B cell (primary cell): Measurements from ENCODE around the gene GSTA4. TPM values are rescaled to one million over a fixed set of nuclear protein-coding genes. Genes with fewer than 3 reads are reported as not detected.

Experiments used
- ATAC-seq: fragments of 200-7000 bp; cut with Tn5 transposase; one replicate; pipeline ENCODE4 v1.10.0; 2021; ENCODE audit warnings: low read depth, mild to moderate bottlenecking, moderate number of reproducible peaks, moderate library complexity
- CTCF ChIA-PET: fragments of 350-600 bp; sonication (Branson Sonifier 250); formaldehyde crosslinking; loops from one replicate; lab custom pipeline; 2021; ENCODE audit warnings: antibody characterized with exemption, inconsistent platforms; lab: Charles Lee
- POLR2A ChIA-PET: fragments of 350-600 bp; sonication (Branson Sonifier 250); formaldehyde crosslinking; loops from one replicate; lab custom pipeline; 2021; ENCODE audit warnings: antibody characterized with exemption; lab: Charles Lee
- DNase-seq: peaks from one replicate; pipeline ENCODE4 v3.0.0; 2013
- H2AFZ ChIP-seq: 2 replicates; pipeline ENCODE4 v1.6.1; 2012; ENCODE audit warnings: mild to moderate bottlenecking, low read depth, low read length; ENCODE audit not compliant: insufficient read depth, poor library complexity, severe bottlenecking
- H3K27ac ChIP-seq, 2 donors: 1 replicate in 1 of 2; 2 replicates in 1 of 2; pipeline ENCODE4 v1.5.1; 2012 to 2013; ENCODE audit warnings: low read length in 2 of 2, mild to moderate bottlenecking in 2 of 2, moderate library complexity in 1 of 2
- H3K27me3 ChIP-seq, 4 experiments: fragments of 200-600 bp in 1 of 4; sonication (generic) in 1 of 4; replicated peaks in 1 of 4; 1 replicate in 2 of 4; 2 replicates in 2 of 4; pipeline versions ENCODE4 v1.6.1 to v1.7.0; 2013 to 2016; ENCODE audit warnings: low read length in 3 of 4, mild to moderate bottlenecking in 2 of 4, mixed read lengths in 1 of 4, moderate library complexity in 1 of 4; ENCODE audit not compliant: insufficient read depth in 4 of 4, control insufficient read depth in 3 of 4; ENCODE audit errors: control extremely low read depth in 1 of 4
- H3K36me3 ChIP-seq, 2 experiments: replicated peaks in 1 of 2; 1 replicate in 1 of 2; 2 replicates in 1 of 2; pipeline versions ENCODE4 v1.6.1 to v1.7.1; 2013; ENCODE audit warnings: low read length in 1 of 2; ENCODE audit not compliant: insufficient read depth in 2 of 2, control insufficient read depth in 1 of 2; ENCODE audit errors: control extremely low read depth in 1 of 2, extremely low read depth in 1 of 2
- H3K4me1 ChIP-seq, 2 donors: fragments of 200-600 bp in 1 of 2; sonication (generic) in 1 of 2; 1 replicate in 1 of 2; 2 replicates in 1 of 2; pipeline versions ENCODE4 v1.5.1 to v1.6.1; 2013 to 2017; ENCODE audit warnings: low read length in 2 of 2; ENCODE audit not compliant: control insufficient read depth in 2 of 2, insufficient read depth in 2 of 2
- H3K4me2 ChIP-seq: replicated peaks from 2 replicates; pipeline ENCODE3; 2012; ENCODE audit warnings: mild to moderate bottlenecking, low read depth, low read length; ENCODE audit not compliant: poor library complexity, severe bottlenecking
- H3K4me3 ChIP-seq, 5 experiments: fragments of 200-600 bp in 1 of 5; sonication (generic) in 1 of 5; 1 replicate in 3 of 5; 2 replicates in 2 of 5; pipeline versions ENCODE4 v1.5.1 to v1.7.0; 2011 to 2016; ENCODE audit warnings: low read length in 4 of 5, mild to moderate bottlenecking in 4 of 5, low read depth in 2 of 5, control low read depth in 1 of 5, moderate library complexity in 1 of 5; ENCODE audit not compliant: insufficient read depth in 1 of 5; ENCODE audit errors: control extremely low read depth in 1 of 5, extremely low read depth in 1 of 5
- H3K79me2 ChIP-seq: fragments of 200-600 bp; sonication (generic); one replicate; pipeline ENCODE4 v1.6.0; 2016; ENCODE audit warnings: low read length; ENCODE audit not compliant: control insufficient read depth, insufficient read depth
- H3K9ac ChIP-seq: fragments of 200-600 bp; sonication (generic); 2 replicates; pipeline ENCODE4 v1.6.1; 2017; ENCODE audit warnings: mild to moderate bottlenecking, low read length, moderate library complexity
- H3K9me3 ChIP-seq, 3 donors: one replicate each; pipeline versions ENCODE4 v1.6.1 to v1.7.1; 2013; ENCODE audit warnings: low read length in 2 of 3; ENCODE audit not compliant: control insufficient read depth in 2 of 3, insufficient read depth in 1 of 3; ENCODE audit errors: control extremely low read depth in 1 of 3
- H4K20me1 ChIP-seq: 2 replicates; pipeline ENCODE4 v1.6.0; 2012; ENCODE audit warnings: mild to moderate bottlenecking, low read length; ENCODE audit not compliant: insufficient read depth, control insufficient read depth, poor library complexity, severe bottlenecking
- H3K27ac Mint-ChIP-seq: one replicate; pipeline ENCODE4 v1.8.0; 2021; ENCODE audit warnings: mixed read lengths
- H3K27me3 Mint-ChIP-seq: one replicate; pipeline ENCODE4 v1.8.0; 2021; ENCODE audit warnings: mixed read lengths
- H3K4me1 Mint-ChIP-seq: one replicate; pipeline ENCODE4 v1.8.0; 2021; ENCODE audit warnings: mixed read lengths
- H3K4me3 Mint-ChIP-seq: one replicate; pipeline ENCODE4 v1.8.0; 2021; ENCODE audit warnings: mixed read lengths
- H3K9me3 Mint-ChIP-seq: one replicate; pipeline ENCODE4 v1.8.0; 2022; ENCODE audit warnings: mixed read lengths; ENCODE audit not compliant: insufficient read depth
- EZH2 ChIP-seq: IDR thresholded peaks from 2 replicates; pipeline ENCODE4 v1.6.1; 2012; ENCODE audit warnings: borderline replicate concordance, low read depth, mild to moderate bottlenecking, moderate library complexity, low read length; ENCODE audit not compliant: insufficient read depth, poor library complexity, severe bottlenecking
- WGBS: methylation state at CpG from one replicate; pipeline ENCODE4 v1.1.5; 2013; ENCODE audit warnings: missing lambda C conversion rate; ENCODE audit not compliant: insufficient coverage; 5-methylcytosine and 5-hydroxymethylcytosine counted together
- intact Hi-C: fragments of 100-400 bp; cut with micrococcal nuclease; formaldehyde crosslinking; loops from one replicate; pipeline ENCODE4 v1.10.0; 2022
- polyA plus RNA-seq: library from polyadenylated mRNA; depleted of rRNA; stranded (reverse); fragments of >200 nt; gene quantifications from 2 replicates; pipeline ENCODE4 v1.2.3, GENCODE V29; 2012
- total RNA-seq, 2 donors: library from RNA; stranded (reverse); fragments of 120-200 nt in 1 of 2; gene quantifications; 1 replicate in 1 of 2; 2 replicates in 1 of 2; pipeline versions ENCODE4 v1.2.3 to v1.2.4, GENCODE V29; 2013 to 2022
- TF ChIP-seq, protein P1 (sequence below): fragments of 200-600 bp; IDR thresholded peaks from one replicate; pipeline ENCODE4 v1.8.0; 2022; ENCODE audit warnings: antibody characterized with exemption, mild to moderate bottlenecking

Gene GSTA4
- total and polyA plus RNA-seq, 2 donors (not counting 1 experiment from before 2014, with no cell fraction given): 1.7 to 4.9 TPM

DNA sequence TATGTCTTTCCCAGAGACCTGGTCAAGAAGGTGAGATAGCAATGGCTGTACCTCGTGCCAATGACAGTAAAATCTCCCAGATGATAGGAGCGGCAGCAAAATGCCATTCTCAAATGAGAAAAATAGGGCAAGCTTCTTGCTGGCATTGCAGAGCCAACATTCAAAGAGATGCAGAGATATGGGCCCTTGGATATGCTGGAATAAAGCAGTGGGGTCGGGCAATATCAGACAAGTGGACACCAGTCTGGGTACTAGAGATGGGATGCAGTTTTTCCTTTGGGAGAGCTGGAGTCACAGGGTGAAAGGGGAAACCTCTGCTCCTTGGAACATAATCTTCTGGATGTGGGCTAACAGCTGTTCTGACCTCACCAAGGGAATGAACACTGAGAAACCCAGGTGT lies 29.0 kb downstream of the GSTA4 start:
- Histone ChIP-seq H4K20me1 (no peaks in the 10 kb centered on the region), H3K9ac (no peak overlapping the region), H3K79me2 (no peaks in the 10 kb centered on the region), H3K27me3 (peaks cover 0 to 4% (median 0%) of the 10 kb centered on the region in 4 experiments), H3K36me3 (no peaks in the 10 kb centered on the region), H2AFZ (no peak overlapping the region), H3K9me3 (peaks cover 0 to 8% (median 0%) of the 10 kb centered on the region in 3 donors), H3K27ac (no peak overlapping the region), H3K4me2 (no peak overlapping the region), H3K4me1 (no peaks in the 10 kb centered on the region), H3K4me3 (no peak overlapping the region)
- CTCF ChIA-PET: no interaction called here
- DNase-seq (no peak), ATAC-seq (no peak)
- no peaks in the 10 kb centered on the region for H3K27me3 Mint-ChIP-seq
- H3K27ac Mint-ChIP-seq: no peak overlapping the region
- TF ChIP-seq, protein P1, sequence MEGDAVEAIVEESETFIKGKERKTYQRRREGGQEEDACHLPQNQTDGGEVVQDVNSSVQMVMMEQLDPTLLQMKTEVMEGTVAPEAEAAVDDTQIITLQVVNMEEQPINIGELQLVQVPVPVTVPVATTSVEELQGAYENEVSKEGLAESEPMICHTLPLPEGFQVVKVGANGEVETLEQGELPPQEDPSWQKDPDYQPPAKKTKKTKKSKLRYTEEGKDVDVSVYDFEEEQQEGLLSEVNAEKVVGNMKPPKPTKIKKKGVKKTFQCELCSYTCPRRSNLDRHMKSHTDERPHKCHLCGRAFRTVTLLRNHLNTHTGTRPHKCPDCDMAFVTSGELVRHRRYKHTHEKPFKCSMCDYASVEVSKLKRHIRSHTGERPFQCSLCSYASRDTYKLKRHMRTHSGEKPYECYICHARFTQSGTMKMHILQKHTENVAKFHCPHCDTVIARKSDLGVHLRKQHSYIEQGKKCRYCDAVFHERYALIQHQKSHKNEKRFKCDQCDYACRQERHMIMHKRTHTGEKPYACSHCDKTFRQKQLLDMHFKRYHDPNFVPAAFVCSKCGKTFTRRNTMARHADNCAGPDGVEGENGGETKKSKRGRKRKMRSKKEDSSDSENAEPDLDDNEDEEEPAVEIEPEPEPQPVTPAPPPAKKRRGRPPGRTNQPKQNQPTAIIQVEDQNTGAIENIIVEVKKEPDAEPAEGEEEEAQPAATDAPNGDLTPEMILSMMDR: no peak
- TF ChIP-seq EZH2: no peak
- no peaks in the 10 kb centered on the region for H3K4me1 Mint-ChIP-seq
- POLR2A ChIA-PET: no interaction called here
- H3K9me3 Mint-ChIP-seq: no peaks in the 10 kb centered on the region
- no peak overlapping the region for H3K4me3 Mint-ChIP-seq
- intact Hi-C loops: no loop called here
- WGBS: 84% methylated on average over 3 of the region's 3 CpGs

DNA sequence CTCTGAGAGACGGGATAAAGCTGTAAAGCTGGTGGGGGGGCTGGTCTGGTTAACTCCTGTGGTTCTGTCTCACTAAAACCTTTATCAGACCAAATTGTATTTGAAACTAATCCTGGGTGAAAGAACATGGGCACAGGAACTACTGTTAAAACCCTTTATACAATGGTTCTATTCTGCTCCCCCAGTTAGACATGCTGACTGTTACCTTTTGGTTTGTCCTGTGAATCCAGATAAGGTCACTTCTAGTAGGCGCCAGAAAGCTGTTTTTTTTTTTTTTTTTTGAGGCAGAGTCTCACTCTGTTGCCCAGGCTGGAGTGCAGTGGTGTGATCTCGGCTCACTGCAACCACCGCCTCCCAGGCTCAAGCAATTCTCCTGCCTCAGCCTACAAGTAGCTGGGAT lies 29.7 kb downstream of the GSTA4 start:
- no peak overlapping the region for H3K9ac ChIP-seq
- H3K9me3 ChIP-seq: peaks cover 0 to 8% (median 0%) of the 10 kb centered on the region in 3 donors
- no peaks in the 10 kb centered on the region for H3K79me2 ChIP-seq
- Mint-ChIP-seq H3K27ac (no peak overlapping the region), H3K4me1 (no peaks in the 10 kb centered on the region), H3K9me3 (no peaks in the 10 kb centered on the region), H3K27me3 (peaks cover 1% of the 10 kb centered on the region), H3K4me3 (no peak overlapping the region)
- intact Hi-C loops: no loop called here
- H4K20me1 ChIP-seq: no peaks in the 10 kb centered on the region
- POLR2A ChIA-PET: no interaction called here
- TF ChIP-seq, protein P1: no peak
- no peak for TF ChIP-seq EZH2
- H2AFZ ChIP-seq: no peak overlapping the region
- H3K27me3 ChIP-seq: peaks cover 0 to 4% (median 0%) of the 10 kb centered on the region in 4 experiments
- CTCF ChIA-PET: no interaction called here
- no peaks in the 10 kb centered on the region for H3K4me1 ChIP-seq
- H3K4me3 ChIP-seq: no peak overlapping the region
- ATAC-seq: no peak
- 100% methylated on average over 1 of the region's 4 CpGs for WGBS
- no peaks in the 10 kb centered on the region for H3K36me3 ChIP-seq
- no peak for DNase-seq
- no peak overlapping the region for H3K4me2 ChIP-seq
- no peak overlapping the region for H3K27ac ChIP-seq
